GM12891 (cell line): ENCODE results near the gene PRDM16.

ENCODE experiments used
- DNase-seq: peaks from one replicate; pipeline ENCODE4 v3.0.0; 2011; ENCODE audit warnings: low spot score; ENCODE audit not compliant: insufficient read length
- FAIRE-seq: peaks from 2 replicates; lab custom pipeline; 2011; peaks lifted over from hg19 to GRCh38; lab: Jason Lieb, UNC
- PAX5 ChIP-seq: IDR thresholded peaks from 2 replicates; pipeline ENCODE4 v1.6.1; 2011; ENCODE audit warnings: low read length, moderate library complexity, mild to moderate bottlenecking; ENCODE audit not compliant: insufficient read depth, severe bottlenecking
- POLR2A ChIP-seq: IDR thresholded peaks from 2 replicates; pipeline ENCODE4 v1.6.1; 2011; ENCODE audit warnings: low read depth, low read length, control low read depth
- POLR2AphosphoS5 ChIP-seq: IDR thresholded peaks from 2 replicates; pipeline ENCODE4 v1.6.1; 2011; ENCODE audit warnings: low read depth, low read length, control low read depth
- POU2F2 ChIP-seq: IDR thresholded peaks from 2 replicates; pipeline ENCODE4 v1.6.1; 2011; ENCODE audit warnings: low read depth, mild to moderate bottlenecking, control low read depth, low read length, moderate library complexity
- SPI1 ChIP-seq: IDR thresholded peaks from 2 replicates; pipeline ENCODE4 v1.6.1; 2011; ENCODE audit warnings: low read depth, low read length, control low read depth
- TAF1 ChIP-seq: IDR thresholded peaks from 2 replicates; pipeline ENCODE4 v1.6.1; 2011; ENCODE audit warnings: low read depth, low read length, control low read depth

The PRDM16 gene

DNA sequence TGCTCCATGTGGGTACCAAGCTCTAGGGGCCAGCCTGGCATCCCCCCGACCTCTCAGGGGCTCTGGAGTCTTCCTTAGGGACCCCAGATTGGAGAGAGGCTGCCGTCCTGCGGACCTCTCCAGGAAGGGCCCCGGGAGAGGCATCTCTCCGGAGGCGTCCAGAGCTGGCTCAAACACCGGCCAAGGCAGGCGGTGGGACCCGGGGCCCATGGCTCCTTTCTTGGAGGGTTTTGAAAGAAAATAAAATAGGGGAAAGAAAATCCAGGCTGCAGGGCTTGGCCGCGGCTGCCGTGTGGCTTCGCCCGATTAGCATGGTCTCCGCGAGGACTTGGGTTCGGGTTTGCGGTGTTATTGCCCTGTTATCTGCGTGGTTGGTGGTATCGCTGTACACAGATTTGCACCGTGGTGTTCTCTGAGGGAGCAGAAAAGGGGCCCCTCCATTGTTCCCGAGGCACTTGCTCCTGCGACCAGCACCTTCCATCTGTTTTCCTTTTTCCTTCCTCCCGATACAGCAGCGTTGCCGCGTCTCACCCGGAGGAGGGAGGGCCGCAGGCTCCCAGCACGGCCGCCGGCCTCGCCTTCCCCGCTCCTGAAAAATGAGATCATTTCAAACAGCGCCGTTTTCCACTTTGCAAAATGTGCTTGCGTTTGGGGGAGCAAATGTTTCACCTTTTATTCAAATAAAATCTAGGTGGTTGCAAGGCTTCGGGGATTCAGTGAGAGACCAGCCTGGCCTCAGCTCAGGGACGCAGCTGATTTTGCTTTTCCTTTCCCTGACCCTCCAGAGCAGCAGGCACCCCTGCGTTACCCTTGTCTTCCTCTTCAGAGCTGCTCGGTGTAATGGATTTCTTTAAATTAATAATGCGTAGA, 86.3 kb downstream of the PRDM16 start:
- DNase-seq = no peak
- FAIRE-seq = no peak
- no peak for TF ChIP-seq POLR2A
- no peak for TF ChIP-seq SPI1
- TF ChIP-seq POLR2AphosphoS5 = no peak
- no peak for TF ChIP-seq PAX5
- no peak for TF ChIP-seq POU2F2
- no peak for TF ChIP-seq TAF1

DNA sequence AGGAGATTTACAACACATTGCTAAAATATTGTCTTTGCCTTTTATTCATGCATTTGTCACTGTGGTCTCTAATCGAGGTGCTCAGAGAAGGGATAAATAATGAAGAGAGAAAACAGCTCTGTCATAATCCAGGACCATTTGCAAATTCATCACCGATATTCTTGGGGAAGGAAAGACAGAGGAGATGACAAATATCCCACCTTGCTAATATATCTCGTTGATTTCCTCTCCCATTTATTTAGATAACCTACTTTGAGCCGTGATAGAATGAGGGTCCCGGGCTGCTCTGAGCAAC, 86.9 kb downstream of the PRDM16 start:
- no peak for DNase-seq
- TF ChIP-seq POLR2AphosphoS5 (no peak), PAX5 (no peak), POU2F2 (no peak), TAF1 (no peak), SPI1 (no peak), POLR2A (no peak)
- FAIRE-seq = no peak

DNA sequence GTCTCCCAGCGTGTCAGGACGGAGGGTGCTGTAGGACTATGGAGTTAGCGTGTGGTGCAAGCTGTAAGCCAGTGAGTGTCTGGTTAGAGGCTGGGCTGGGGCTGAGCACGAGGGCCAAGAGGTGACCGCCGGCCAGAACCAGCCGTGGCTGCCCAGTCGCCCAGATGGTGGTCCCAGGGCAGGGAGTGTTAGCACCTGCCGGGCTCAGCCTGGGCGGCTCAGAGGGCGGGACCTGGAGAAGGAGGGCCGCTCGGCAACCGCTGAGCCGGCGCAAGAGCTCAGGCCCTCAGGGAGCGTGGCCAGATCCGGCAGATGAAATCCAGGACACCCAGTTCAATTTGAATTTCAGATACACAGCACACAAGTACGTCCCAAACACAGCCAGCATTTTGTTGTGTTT, 87.9 kb downstream of the PRDM16 start:
- TF ChIP-seq SPI1 = no peak
- TF ChIP-seq TAF1 = no peak
- no peak for TF ChIP-seq POLR2A
- TF ChIP-seq PAX5 = no peak
- TF ChIP-seq POLR2AphosphoS5 = no peak
- no peak for TF ChIP-seq POU2F2
- DNase-seq (no peak), FAIRE-seq (no peak)

DNA sequence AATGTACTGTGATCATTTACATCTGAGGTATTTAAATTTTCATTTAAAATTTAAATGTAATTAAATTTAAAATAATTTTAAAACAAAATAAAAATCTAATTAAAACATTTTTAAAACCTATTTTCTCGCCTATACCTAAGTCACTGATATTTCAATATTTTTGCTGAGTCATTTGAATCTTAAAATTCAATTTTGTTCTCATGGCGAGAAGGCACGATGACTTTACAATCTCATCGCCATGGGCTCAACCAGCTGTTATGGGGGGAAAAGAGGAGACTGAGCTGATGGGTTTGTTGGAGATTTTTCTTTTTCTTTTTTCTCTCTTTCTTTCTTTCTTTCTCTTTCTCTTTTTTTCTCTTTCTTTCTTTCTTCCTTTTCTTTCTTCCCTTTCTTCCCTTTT, 89.3 kb downstream of the PRDM16 start:
- DNase-seq (no peak), FAIRE-seq (no peak)
- TF ChIP-seq POLR2AphosphoS5 (no peak), POU2F2 (no peak), SPI1 (no peak), PAX5 (no peak), TAF1 (no peak), POLR2A (no peak)

DNA sequence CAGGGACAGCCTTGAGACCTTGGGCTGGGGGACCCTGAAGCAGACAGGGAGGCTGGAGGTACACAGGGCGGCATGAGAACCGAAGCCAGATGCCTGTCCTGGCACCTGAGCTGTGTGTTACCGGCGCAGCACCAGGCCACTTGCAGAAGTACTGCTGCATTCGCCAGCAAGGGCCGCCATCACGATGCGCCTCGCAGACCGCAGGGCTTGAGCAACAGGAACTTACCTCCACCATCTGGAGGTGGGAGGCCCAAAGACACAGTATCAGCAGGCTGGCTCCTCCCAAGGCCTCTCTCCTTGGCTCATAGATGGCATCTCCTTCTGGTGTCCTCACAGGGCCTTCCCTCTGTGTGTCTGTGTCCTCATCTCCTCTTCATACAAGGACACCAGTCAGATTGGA, 90.1 kb downstream of the PRDM16 start:
- no peak for FAIRE-seq
- TF ChIP-seq POLR2A (no peak), PAX5 (no peak), POLR2AphosphoS5 (no peak), TAF1 (no peak), POU2F2 (no peak), SPI1 (no peak)
- no peak for DNase-seq

DNA sequence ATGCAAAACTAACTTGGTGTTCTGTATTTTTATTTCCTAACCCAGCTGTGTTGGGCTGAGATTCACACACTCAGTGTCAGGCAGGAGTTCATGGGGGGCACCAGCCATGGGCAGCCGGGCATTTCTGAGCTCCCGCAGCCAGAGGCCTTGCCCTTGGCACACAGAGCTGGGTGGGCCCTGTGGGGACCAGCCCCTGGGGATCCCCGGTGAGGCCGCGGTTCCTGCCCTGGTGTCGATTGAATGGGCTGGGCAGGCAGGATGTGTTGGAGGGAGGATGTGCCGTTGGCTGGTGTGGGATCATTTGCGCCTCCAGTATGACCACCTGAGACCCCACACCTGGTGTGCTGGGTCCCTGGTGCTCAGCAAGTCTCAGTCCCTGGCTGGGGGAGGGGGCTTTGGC, 91.0 kb downstream of the PRDM16 start:
- FAIRE-seq (no peak), DNase-seq (no peak)
- TF ChIP-seq SPI1 (no peak), TAF1 (no peak), POLR2AphosphoS5 (no peak), PAX5 (no peak), POU2F2 (no peak), POLR2A (no peak)

DNA sequence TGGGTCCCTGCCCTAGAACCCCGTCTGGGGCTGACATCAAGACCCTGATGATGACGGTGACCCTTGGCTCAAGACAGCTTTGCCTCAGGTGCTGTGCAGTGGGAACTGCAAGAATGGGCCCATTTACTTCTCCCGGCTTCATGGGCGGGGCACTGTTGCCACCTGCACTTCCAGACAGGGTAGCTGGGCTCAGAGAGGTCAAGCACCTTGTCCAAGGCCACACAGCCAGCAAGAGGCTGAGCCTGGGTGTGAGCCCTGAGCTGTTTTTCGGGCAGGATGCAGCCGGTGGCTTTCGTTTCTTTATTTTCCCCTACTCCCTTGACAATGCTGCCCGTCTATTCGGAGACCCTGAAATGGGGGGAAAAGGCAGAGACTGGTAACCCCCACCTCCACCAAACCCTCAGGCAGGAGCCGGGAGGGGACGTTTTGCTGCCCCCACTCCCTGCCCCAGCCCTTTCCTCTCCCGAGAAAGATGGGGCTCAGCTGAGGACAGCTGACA, 91.7 kb downstream of the PRDM16 start:
- DNase-seq (no peak), FAIRE-seq (no peak)
- TF ChIP-seq POU2F2 (no peak), TAF1 (no peak), PAX5 (no peak), POLR2AphosphoS5 (no peak), SPI1 (no peak), POLR2A (no peak)

DNA sequence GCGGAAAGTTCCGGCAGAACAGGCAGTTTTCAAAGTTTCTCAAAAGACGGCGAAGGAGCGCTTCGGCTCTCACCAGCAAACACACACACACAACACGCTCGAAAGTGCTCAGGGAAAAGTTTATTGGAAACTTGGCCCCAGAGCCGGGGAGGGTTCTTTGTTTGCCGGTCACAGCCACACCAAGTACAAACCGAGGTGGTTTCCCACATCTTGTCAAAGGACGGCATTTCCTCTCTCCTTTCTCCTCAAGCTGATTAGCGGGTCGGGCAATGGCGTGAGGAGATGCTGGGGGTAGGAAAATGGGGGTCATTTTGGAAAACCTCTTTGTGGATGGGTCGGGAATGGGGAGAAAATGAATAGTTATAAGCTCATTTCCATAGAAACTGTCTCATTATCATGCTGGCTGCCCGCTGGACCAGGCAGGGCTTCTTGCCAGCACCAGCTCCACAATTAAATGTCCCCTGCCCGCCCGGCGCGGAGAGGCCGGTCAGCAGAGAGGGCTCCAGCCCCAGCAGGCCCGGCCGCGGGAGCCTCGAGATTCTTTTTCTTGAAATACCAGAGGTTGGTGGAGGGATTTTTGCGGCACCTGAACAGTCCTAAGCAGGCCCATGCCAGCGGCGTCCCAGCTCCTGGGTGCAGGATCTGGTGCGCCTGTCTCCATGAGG, 92.3 kb downstream of the PRDM16 start:
- no peak for TF ChIP-seq POLR2AphosphoS5
- no peak for DNase-seq
- no peak for FAIRE-seq

DNA sequence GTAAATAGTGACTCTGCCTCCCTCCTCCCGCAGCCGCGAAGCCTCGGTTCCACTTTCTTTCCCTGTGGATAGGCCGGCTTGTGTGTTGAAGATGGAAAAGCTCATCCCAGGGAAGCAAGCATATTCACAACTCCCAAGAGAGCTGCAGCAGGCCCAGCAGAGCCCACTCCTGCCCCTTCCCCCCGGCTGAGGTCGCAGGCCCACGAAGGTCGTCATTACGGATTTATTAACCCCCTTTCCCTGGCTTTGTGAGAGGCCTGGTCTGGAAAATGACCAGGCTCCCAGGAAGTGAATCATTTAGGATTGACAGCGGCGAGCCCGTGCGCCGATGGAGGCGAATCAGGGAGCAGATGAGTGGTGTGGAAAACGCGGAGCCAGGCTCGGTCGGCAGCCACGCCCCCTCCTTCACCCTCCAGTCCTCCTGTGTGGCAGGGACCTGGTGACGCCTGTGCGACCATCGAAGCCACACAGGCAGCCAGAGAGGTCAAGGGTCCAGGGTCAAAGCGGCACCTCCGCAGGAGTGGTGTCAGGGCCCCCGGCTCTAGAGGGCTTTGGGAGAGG, 93.4 kb downstream of the PRDM16 start:
- no peak for FAIRE-seq
- TF ChIP-seq POU2F2 (no peak), SPI1 (no peak), POLR2AphosphoS5 (no peak), TAF1 (no peak), POLR2A (no peak), PAX5 (no peak)
- no peak for DNase-seq

DNA sequence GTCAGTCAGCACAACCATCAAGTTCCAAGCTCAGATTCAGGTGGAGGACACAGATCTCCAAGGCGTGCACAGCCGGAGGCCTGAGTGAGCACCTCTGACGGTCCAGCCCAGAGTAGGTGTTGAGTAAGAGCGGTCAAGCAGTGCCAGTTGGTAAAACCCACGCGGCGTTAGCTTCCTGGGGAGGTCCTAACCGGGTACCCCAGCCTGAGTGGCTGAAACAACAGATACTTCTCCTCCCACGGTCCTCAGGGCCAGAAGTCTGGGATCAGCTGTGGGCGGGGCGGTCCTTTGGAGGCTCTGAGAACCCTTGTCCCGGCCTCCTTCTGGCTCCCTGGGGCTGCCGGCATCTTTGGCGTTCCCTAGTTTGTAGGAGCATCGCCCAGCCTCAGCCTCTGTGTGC, 94.4 kb downstream of the PRDM16 start:
- FAIRE-seq (no peak), DNase-seq (no peak)
- TF ChIP-seq PAX5 (no peak), POLR2A (no peak), POLR2AphosphoS5 (no peak), TAF1 (no peak), SPI1 (no peak), POU2F2 (no peak)
